ENCODE data around the gene DNAH6. TPM values are rescaled to one million over a fixed set of nuclear protein-coding genes. Genes with fewer than 3 reads are reported as not detected.

DNAH6 gene
- total and polyA plus RNA-seq, 2 of the 8 experiments (the other 6 are each of a cell fraction or from before 2014, with no cell fraction given) = 0.06 to 0.43 TPM

GRCh38 chr2:84527137-84528129, 11.1 kb downstream of the DNAH6 start:
- no peak overlapping the region for H3K4ac ChIP-seq (replicated peaks; ENCODE audit: insufficient read length, low read depth, low read length)
- no peak overlapping the region for H4K8ac ChIP-seq (ENCODE audit: extremely low read depth, insufficient read depth, low read length)
- H3K36me3 ChIP-seq (ENCODE audit: control insufficient read depth in 2 of 4, insufficient read depth in 4 of 4, low read length in 3 of 4) = no peaks in the 10 kb centered on the region
- H2AK5ac ChIP-seq (ENCODE audit: low read depth, low read length) = no peak overlapping the region
- H3K9me3 ChIP-seq (ENCODE audit: insufficient read depth in 2 of 2, low read depth in 1 of 2, low read length in 1 of 2) = no peaks in the 10 kb centered on the region
- H2BK5ac ChIP-seq (ENCODE audit: low read depth, low read length) = no peak overlapping the region
- H4K91ac ChIP-seq (replicated peaks; ENCODE audit: insufficient read length, low read length) = no peak overlapping the region
- no peak overlapping the region for H2BK12ac ChIP-seq (ENCODE audit: low read depth, low read length)
- no peaks in the 10 kb centered on the region for H3K79me2 ChIP-seq (ENCODE audit: control insufficient read depth in 1 of 2, insufficient read depth in 2 of 2, low read length in 2 of 2)
- ChIA-PET POLR2A (ENCODE audit: partially characterized antibody) (no interaction called here), CTCF (ENCODE audit: partially characterized antibody) (interaction anchor here (0.8 to 1.9 kb wide), 10 partner anchors 10 to 337 kb away, joined by 3 to 8 read pairs (median 6); partner anchors contain the start of gene DNAH6)
- 89% methylated on average over 4 of the region's 4 CpGs; no CpG with 5 or more reads in 1 of the 2 experiments for WGBS, 2 experiments (ENCODE audit: extremely low coverage in 1 of 2, insufficient coverage in 1 of 2, insufficient read length in 1 of 2, insufficient replicate concordance in 2 of 2, low coverage in 1 of 2, low lambda C conversion rate in 2 of 2, missing lambda C conversion rate in 1 of 2)
- no peak overlapping the region for H2BK120ac ChIP-seq (replicated peaks; ENCODE audit: low read depth, low read length)
- H3K4me3 ChIP-seq (ENCODE audit: extremely low read depth in 1 of 4, insufficient read depth in 2 of 4, low read depth in 3 of 4, low read length in 4 of 4) = no peak overlapping the region
- no peaks in the 10 kb centered on the region for H3K79me1 ChIP-seq (ENCODE audit: low read depth, low read length)
- no peak overlapping the region for H3K23ac ChIP-seq (ENCODE audit: insufficient read length)
- no peak overlapping the region for H2BK15ac ChIP-seq (ENCODE audit: low read length)
- H4K20me1 ChIP-seq (replicated peaks in 1 of 2; ENCODE audit: control insufficient read depth in 1 of 2, insufficient read depth in 2 of 2, low read length in 2 of 2) = no peaks in the 10 kb centered on the region
- H3K27me3 ChIP-seq (replicated peaks in 1 of 4; ENCODE audit: control insufficient read depth in 3 of 4, extremely low read depth in 1 of 4, insufficient read depth in 3 of 4, low read length in 3 of 4) = no peaks in the 10 kb centered on the region
- no peak overlapping the region for H3K27ac ChIP-seq (ENCODE audit: low read depth, low read length)
- H2AFZ ChIP-seq (ENCODE audit: low read length) = no peak overlapping the region
- H3K14ac ChIP-seq (ENCODE audit: insufficient read length) = no peak overlapping the region
- no peak overlapping the region for H3K9ac ChIP-seq (replicated peaks in 1 of 4; ENCODE audit: extremely low read depth in 1 of 4, low read depth in 3 of 4, low read length in 3 of 4)
- no peak overlapping the region for H4K5ac ChIP-seq (ENCODE audit: insufficient read length, low read depth, low read length)
- FAIRE-seq (no peak), DNase-seq (ENCODE audit: low read depth in 1 of 2, low spot score in 2 of 2) (no peak)
- TF ChIP-seq, protein P1, sequence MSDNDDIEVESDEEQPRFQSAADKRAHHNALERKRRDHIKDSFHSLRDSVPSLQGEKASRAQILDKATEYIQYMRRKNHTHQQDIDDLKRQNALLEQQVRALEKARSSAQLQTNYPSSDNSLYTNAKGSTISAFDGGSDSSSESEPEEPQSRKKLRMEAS (IDR thresholded peaks at IDR 0.05) = no peak
- TF ChIP-seq CHD2 (IDR thresholded peaks at IDR 0.05; ENCODE audit: low read length) (no peak), GABPA (IDR thresholded peaks at IDR 0.05; ENCODE audit: borderline replicate concordance, insufficient read depth, low read length) (no peak), NRF1 (IDR thresholded peaks at IDR 0.05; ENCODE audit: low read depth, low read length) (no peak)
- no peaks in the 10 kb centered on the region for H3K23me2 ChIP-seq (ENCODE audit: low read depth, low read length)
- no peak overlapping the region for H3K18ac ChIP-seq (ENCODE audit: extremely low read depth, low read length)
- no peak overlapping the region for H2BK20ac ChIP-seq (ENCODE audit: low read length)
- H3K4me1 ChIP-seq (replicated peaks in 1 of 4; ENCODE audit: control insufficient read depth in 3 of 4, insufficient read depth in 4 of 4, low read length in 3 of 4) = no peaks in the 10 kb centered on the region
- no peak overlapping the region for H3K56ac ChIP-seq (replicated peaks; ENCODE audit: insufficient read length, low read depth, low read length)
- no peak overlapping the region for H3K4me2 ChIP-seq (ENCODE audit: insufficient read depth in 1 of 2, low read depth in 2 of 2, low read length in 2 of 2)
